ENCODE measurements around the gene NUDC. TPM values are rescaled to one million over a fixed set of nuclear protein-coding genes. Genes with fewer than 3 reads are reported as not detected.
A peak's percentile ranks its signal among the peaks of the same experiment; 100 is the strongest.

The NUDC gene
- total and polyA plus RNA-seq, 2 of the 13 experiments (the other 11 are each of a cell fraction or from before 2014, with no cell fraction given), result 34.7 to 104 TPM

DNA sequence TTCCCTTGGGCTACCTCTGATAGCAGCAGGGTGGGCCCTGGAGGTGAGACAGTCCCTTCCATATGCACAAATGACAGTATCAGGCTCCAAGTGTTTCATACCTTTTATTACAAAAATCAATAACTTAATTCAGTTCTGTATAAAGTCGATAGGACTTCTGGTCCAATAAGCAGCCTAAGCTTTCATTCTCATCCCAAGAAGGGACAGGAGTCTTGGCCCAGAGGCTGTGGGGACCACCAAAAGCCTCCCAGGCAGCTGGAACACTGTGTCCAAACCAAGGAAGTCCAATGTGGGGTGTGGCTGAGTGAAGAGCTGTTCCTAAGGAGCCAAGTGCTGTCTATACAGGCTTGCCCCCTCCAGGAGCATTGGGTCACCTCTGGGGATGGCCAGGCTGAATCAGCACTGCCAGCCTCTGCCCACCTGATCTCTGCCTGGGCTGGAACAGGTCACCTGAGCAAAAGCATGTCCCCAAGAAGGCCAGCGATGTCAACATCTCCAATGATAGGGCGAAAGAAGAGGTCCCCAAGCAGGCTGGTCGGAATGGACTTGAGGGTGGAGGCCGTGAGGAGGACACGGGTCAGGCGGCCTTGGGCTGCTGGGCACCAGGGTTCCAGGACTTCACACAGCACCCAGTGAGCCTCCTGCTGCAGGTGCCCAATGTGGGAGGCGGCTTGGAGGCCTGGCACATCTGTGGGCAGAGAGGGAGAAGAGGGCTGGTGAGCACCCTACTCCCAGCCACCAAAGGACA, 10.0 kb upstream of the NUDC start (continued):
- no peak for TF ChIP-seq ZFP36L1 (CRISPR knock-in tag; IDR thresholded peaks at IDR 0.05)
- TF ChIP-seq, protein P1, sequence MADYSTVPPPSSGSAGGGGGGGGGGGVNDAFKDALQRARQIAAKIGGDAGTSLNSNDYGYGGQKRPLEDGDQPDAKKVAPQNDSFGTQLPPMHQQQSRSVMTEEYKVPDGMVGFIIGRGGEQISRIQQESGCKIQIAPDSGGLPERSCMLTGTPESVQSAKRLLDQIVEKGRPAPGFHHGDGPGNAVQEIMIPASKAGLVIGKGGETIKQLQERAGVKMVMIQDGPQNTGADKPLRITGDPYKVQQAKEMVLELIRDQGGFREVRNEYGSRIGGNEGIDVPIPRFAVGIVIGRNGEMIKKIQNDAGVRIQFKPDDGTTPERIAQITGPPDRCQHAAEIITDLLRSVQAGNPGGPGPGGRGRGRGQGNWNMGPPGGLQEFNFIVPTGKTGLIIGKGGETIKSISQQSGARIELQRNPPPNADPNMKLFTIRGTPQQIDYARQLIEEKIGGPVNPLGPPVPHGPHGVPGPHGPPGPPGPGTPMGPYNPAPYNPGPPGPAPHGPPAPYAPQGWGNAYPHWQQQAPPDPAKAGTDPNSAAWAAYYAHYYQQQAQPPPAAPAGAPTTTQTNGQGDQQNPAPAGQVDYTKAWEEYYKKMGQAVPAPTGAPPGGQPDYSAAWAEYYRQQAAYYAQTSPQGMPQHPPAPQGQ (CRISPR knock-in tag; IDR thresholded peaks at IDR 0.05; ENCODE audit: borderline replicate concordance), result no peak
- TF ChIP-seq, protein P2, sequence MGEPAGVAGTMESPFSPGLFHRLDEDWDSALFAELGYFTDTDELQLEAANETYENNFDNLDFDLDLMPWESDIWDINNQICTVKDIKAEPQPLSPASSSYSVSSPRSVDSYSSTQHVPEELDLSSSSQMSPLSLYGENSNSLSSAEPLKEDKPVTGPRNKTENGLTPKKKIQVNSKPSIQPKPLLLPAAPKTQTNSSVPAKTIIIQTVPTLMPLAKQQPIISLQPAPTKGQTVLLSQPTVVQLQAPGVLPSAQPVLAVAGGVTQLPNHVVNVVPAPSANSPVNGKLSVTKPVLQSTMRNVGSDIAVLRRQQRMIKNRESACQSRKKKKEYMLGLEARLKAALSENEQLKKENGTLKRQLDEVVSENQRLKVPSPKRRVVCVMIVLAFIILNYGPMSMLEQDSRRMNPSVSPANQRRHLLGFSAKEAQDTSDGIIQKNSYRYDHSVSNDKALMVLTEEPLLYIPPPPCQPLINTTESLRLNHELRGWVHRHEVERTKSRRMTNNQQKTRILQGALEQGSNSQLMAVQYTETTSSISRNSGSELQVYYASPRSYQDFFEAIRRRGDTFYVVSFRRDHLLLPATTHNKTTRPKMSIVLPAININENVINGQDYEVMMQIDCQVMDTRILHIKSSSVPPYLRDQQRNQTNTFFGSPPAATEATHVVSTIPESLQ (CRISPR knock-in tag; conservative IDR thresholded peaks at IDR 0.05), result no peak
- no peak for TF ChIP-seq HNRNPUL1 (IDR thresholded peaks at IDR 0.05; ENCODE audit: low read depth, low read length)
- TF ChIP-seq FOXA3 (CRISPR knock-in tag; IDR thresholded peaks at IDR 0.05), result no peak
- TF ChIP-seq, protein P3, sequence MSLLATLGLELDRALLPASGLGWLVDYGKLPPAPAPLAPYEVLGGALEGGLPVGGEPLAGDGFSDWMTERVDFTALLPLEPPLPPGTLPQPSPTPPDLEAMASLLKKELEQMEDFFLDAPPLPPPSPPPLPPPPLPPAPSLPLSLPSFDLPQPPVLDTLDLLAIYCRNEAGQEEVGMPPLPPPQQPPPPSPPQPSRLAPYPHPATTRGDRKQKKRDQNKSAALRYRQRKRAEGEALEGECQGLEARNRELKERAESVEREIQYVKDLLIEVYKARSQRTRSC (CRISPR knock-in tag; IDR thresholded peaks at IDR 0.05; ENCODE audit: low read depth), result no peak
- TF ChIP-seq NCOR1 (IDR thresholded peaks at IDR 0.05; ENCODE audit: borderline replicate concordance, low read length), result no peak
- TF ChIP-seq NONO (IDR thresholded peaks at IDR 0.05), result no peak
- TF ChIP-seq NONO (CRISPR knock-in tag; conservative IDR thresholded peaks at IDR 0.05), result peak; percentile 65; the same call in 1 of the 2 replicates
- no peak for TF ChIP-seq ZNF430 (CRISPR knock-in tag; IDR thresholded peaks at IDR 0.05)
- TF ChIP-seq STAG1 (CRISPR knock-in tag; IDR thresholded peaks at IDR 0.05), result no peak
- TF ChIP-seq, protein P4, sequence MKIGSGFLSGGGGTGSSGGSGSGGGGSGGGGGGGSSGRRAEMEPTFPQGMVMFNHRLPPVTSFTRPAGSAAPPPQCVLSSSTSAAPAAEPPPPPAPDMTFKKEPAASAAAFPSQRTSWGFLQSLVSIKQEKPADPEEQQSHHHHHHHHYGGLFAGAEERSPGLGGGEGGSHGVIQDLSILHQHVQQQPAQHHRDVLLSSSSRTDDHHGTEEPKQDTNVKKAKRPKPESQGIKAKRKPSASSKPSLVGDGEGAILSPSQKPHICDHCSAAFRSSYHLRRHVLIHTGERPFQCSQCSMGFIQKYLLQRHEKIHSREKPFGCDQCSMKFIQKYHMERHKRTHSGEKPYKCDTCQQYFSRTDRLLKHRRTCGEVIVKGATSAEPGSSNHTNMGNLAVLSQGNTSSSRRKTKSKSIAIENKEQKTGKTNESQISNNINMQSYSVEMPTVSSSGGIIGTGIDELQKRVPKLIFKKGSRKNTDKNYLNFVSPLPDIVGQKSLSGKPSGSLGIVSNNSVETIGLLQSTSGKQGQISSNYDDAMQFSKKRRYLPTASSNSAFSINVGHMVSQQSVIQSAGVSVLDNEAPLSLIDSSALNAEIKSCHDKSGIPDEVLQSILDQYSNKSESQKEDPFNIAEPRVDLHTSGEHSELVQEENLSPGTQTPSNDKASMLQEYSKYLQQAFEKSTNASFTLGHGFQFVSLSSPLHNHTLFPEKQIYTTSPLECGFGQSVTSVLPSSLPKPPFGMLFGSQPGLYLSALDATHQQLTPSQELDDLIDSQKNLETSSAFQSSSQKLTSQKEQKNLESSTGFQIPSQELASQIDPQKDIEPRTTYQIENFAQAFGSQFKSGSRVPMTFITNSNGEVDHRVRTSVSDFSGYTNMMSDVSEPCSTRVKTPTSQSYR (CRISPR knock-in tag; IDR thresholded peaks at IDR 0.05; ENCODE audit: borderline replicate concordance), result no peak
- TF ChIP-seq ZNF33A (CRISPR knock-in tag; IDR thresholded peaks at IDR 0.05; ENCODE audit: borderline replicate concordance), result no peak
- TF ChIP-seq, protein P5, sequence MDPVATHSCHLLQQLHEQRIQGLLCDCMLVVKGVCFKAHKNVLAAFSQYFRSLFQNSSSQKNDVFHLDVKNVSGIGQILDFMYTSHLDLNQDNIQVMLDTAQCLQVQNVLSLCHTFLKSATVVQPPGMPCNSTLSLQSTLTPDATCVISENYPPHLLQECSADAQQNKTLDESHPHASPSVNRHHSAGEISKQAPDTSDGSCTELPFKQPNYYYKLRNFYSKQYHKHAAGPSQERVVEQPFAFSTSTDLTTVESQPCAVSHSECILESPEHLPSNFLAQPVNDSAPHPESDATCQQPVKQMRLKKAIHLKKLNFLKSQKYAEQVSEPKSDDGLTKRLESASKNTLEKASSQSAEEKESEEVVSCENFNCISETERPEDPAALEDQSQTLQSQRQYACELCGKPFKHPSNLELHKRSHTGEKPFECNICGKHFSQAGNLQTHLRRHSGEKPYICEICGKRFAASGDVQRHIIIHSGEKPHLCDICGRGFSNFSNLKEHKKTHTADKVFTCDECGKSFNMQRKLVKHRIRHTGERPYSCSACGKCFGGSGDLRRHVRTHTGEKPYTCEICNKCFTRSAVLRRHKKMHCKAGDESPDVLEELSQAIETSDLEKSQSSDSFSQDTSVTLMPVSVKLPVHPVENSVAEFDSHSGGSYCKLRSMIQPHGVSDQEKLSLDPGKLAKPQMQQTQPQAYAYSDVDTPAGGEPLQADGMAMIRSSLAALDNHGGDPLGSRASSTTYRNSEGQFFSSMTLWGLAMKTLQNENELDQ (CRISPR knock-in tag; IDR thresholded peaks at IDR 0.05; ENCODE audit: borderline replicate concordance), result 0 out of 2 replicates have a peak, but pooled peaks have one; percentile 29
- TF ChIP-seq MAZ (IDR thresholded peaks at IDR 0.05; ENCODE audit: borderline replicate concordance, low read depth, low read length), result no peak
- no peak for TF ChIP-seq MAZ (CRISPR knock-in tag; IDR thresholded peaks at IDR 0.05; ENCODE audit: low read depth)
- TF ChIP-seq, protein P6, sequence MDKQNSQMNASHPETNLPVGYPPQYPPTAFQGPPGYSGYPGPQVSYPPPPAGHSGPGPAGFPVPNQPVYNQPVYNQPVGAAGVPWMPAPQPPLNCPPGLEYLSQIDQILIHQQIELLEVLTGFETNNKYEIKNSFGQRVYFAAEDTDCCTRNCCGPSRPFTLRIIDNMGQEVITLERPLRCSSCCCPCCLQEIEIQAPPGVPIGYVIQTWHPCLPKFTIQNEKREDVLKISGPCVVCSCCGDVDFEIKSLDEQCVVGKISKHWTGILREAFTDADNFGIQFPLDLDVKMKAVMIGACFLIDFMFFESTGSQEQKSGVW (CRISPR knock-in tag; IDR thresholded peaks at IDR 0.05; ENCODE audit: borderline replicate concordance), result no peak

Measured in HepG2 (cell line).